Esophagus squamous epithelium (tissue), 5 donors: ENCODE results near the gene OR1C1. TPM values are rescaled to one million over a fixed set of nuclear protein-coding genes. Genes with fewer than 3 reads are reported as not detected.
"Not testable (repeated sequence)": the region's sequence is repeated elsewhere in the genome, so short reads cannot be mapped to it uniquely, and the experiment has no call there.

Source experiments
- DNase-seq: peaks from one replicate; lab custom pipeline; 2025; lab: John Stamatoyannopoulos, UW
- H3K27ac ChIP-seq, 4 donors: fragments of 200-600 bp; sonication (generic); one replicate each; pipeline ENCODE4 v1.5.1; 2016 to 2019; ENCODE audit warnings: mild to moderate bottlenecking in 1 of 4
- H3K27me3 ChIP-seq, 4 donors: fragments of 200-600 bp; sonication (generic); 1 replicate in 3 of 4; 2 replicates in 1 of 4; pipeline versions ENCODE4 v1.5.1 to v1.6.0; 2017 to 2021; ENCODE audit warnings: antibody characterized with exemption in 1 of 4
- H3K36me3 ChIP-seq, 3 donors: fragments of 200-600 bp; sonication (generic); one replicate each; pipeline ENCODE4 v1.5.1; 2016 to 2019
- H3K4me1 ChIP-seq, 3 donors: fragments of 200-600 bp; sonication (generic); one replicate each; pipeline ENCODE4 v1.5.1; 2017 to 2019
- H3K4me3 ChIP-seq, 4 donors: fragments of 200-600 bp; sonication (generic); 1 replicate in 3 of 4; 2 replicates in 1 of 4; pipeline ENCODE4 v1.5.1; 2016 to 2019; ENCODE audit warnings: mild to moderate bottlenecking in 2 of 4, moderate library complexity in 1 of 4
- H3K9me3 ChIP-seq, 3 donors: fragments of 200-600 bp; sonication (generic); one replicate each; pipeline ENCODE4 v1.5.1; 2016 to 2019
- CTCF ChIP-seq, 6 experiments: fragments of 450-650 bp in 4 of 6; fragments of 200-600 bp in 2 of 6; sonication (generic) in 2 of 6; IDR thresholded peaks; one replicate each; pipeline ENCODE4 v1.5.1; 2016 to 2019; ENCODE audit warnings: antibody characterized with exemption in 6 of 6, mild to moderate bottlenecking in 4 of 6, moderate library complexity in 4 of 6
- POLR2A ChIP-seq, 4 donors: fragments of 450-650 bp; IDR thresholded peaks; one replicate each; pipeline ENCODE4 v1.6.1; 2017; ENCODE audit warnings: antibody characterized with exemption in 4 of 4, mild to moderate bottlenecking in 4 of 4, moderate library complexity in 3 of 4
- WGBS, 2 donors: methylation state at CpG; one replicate each; pipeline ENCODE4 v1.1.5; 2018; 5-methylcytosine and 5-hydroxymethylcytosine counted together
- intact Hi-C: fragments of 100-400 bp; cut with DNase I; formaldehyde crosslinking; loops from one replicate; pipeline ENCODE4 v1.15.0; 2022
- total RNA-seq, 4 donors: library from RNA; depleted of rRNA; stranded (reverse); fragments of >200 nt; gene quantifications; one replicate each; pipeline ENCODE4 v1.1.0, GENCODE V29; 2016
- donor health status: DM: yes; HTN: yes; CAD: no.

The OR1C1 gene
- total RNA-seq, 4 donors from 2014 or later = not detected

GRCh38 chr1:247748041-247748440 is 12.3 kb downstream of the OR1C1 start, which contains the start of gene OR14A2:
Gene OR14A2, minus strand, starts transcription at chr1:247748141.
- no peak within 1 kb of the TSS for H3K27ac ChIP-seq
- WGBS, 2 donors = 88 to 90% methylated on average over 2 of the region's 2 CpGs
- no peak within 1 kb of the TSS for H3K4me3 ChIP-seq
- intact Hi-C loops = no loop called here
- peaks cover 0 to 16% (median 8%) of the 10 kb centered on the region in 3 donors for H3K9me3 ChIP-seq
- no peaks in the 10 kb centered on the region for H3K36me3 ChIP-seq
- no peak for DNase-seq
- no peaks in the 10 kb centered on the region for H3K27me3 ChIP-seq
- no peaks in the 10 kb centered on the region for H3K4me1 ChIP-seq
- TF ChIP-seq POLR2A (IDR thresholded peaks at IDR 0.05) (no peak), CTCF (IDR thresholded peaks at IDR 0.05) (no peak)

- Histone ChIP-seq H3K27me3 (no peaks in the 10 kb centered on the region), H3K9me3 (peaks cover 0 to 16% (median 8%) of the 10 kb centered on the region in 3 donors), H3K4me3 (no peak overlapping the region), H3K36me3 (no peaks in the 10 kb centered on the region), H3K27ac (no peak overlapping the region), H3K4me1 (no peaks in the 10 kb centered on the region)
- TF ChIP-seq CTCF (IDR thresholded peaks at IDR 0.05) (no peak), POLR2A (IDR thresholded peaks at IDR 0.05) (no peak)
- intact Hi-C loops = no loop called here
- no peak for DNase-seq
- WGBS, 2 donors = 78 to 89% methylated on average over 3 to 7 of the region's 7 CpGs
Observed at GRCh38 chr1:247747616-247748015, 12.7 kb downstream of the OR1C1 start.

GRCh38 chr1:247746391-247746935 is 13.9 kb downstream of the OR1C1 start:
- Histone ChIP-seq H3K36me3 (no peaks in the 10 kb centered on the region), H3K9me3 (peaks cover 0 to 13% (median 8%) of the 10 kb centered on the region in 3 donors), H3K27me3 (no peaks in the 10 kb centered on the region), H3K4me3 (no peak overlapping the region), H3K4me1 (no peaks in the 10 kb centered on the region), H3K27ac (no peak overlapping the region)
- intact Hi-C loops = no loop called here
- no peak for TF ChIP-seq POLR2A (IDR thresholded peaks at IDR 0.05)
- TF ChIP-seq CTCF (IDR thresholded peaks at IDR 0.05) = no peak
- WGBS, 2 donors = 69 to 77% methylated on average over 3 of the region's 3 CpGs
- no peak for DNase-seq

- H3K27ac ChIP-seq, H3K36me3 ChIP-seq, H3K27me3 ChIP-seq, H3K4me3 ChIP-seq, H3K9me3 ChIP-seq, DNase-seq, H3K4me1 ChIP-seq, intact Hi-C loops: not testable (repeated sequence)
- WGBS, 2 donors = 43 to 48% methylated on average over 3 of the region's 3 CpGs
Observed at GRCh38 chr1:247742215-247742760, 18.1 kb downstream of the OR1C1 start.

- intact Hi-C loops = no loop called here
- no peak for DNase-seq
- no peak overlapping the region for H3K27ac ChIP-seq
- H3K9me3 ChIP-seq = no peaks in the 10 kb centered on the region
- H3K4me3 ChIP-seq = no peak overlapping the region
- WGBS, 2 donors = 59 to 70% methylated on average over 5 of the region's 5 CpGs
- no peaks in the 10 kb centered on the region for H3K4me1 ChIP-seq
- TF ChIP-seq CTCF (IDR thresholded peaks at IDR 0.05) = no peak
- no peak for TF ChIP-seq POLR2A (IDR thresholded peaks at IDR 0.05)
- H3K36me3 ChIP-seq = no peaks in the 10 kb centered on the region
- no peaks in the 10 kb centered on the region for H3K27me3 ChIP-seq
Observed at GRCh38 chr1:247741756-247742155, 18.6 kb downstream of the OR1C1 start.
